Heart left ventricle (tissue), 16 donors: Measurements from ENCODE around the gene PCTP. TPM values are rescaled to one million over a fixed set of nuclear protein-coding genes. Genes with fewer than 3 reads are reported as not detected.

Source experiments
- ATAC-seq, 4 donors: fragments of 200-7000 bp; cut with Tn5 transposase; one replicate each; pipeline ENCODE4 v1.9.1; 2020 to 2022; ENCODE audit warnings: moderate library complexity in 4 of 4, mild to moderate bottlenecking in 3 of 4, moderate number of reproducible peaks in 1 of 4
- DNase-seq, 5 donors: peaks; one replicate each; pipeline ENCODE4 v3.0.0-alpha.2; 2020
- H3K27ac ChIP-seq, 12 donors: fragments of 200-600 bp; sonication (generic) in 4 of 12; one replicate each; pipeline versions ENCODE4 v1.5.0 to v1.8.0; 2016 to 2022; ENCODE audit warnings: mild to moderate bottlenecking in 2 of 12
- H3K27me3 ChIP-seq, 9 donors: fragments of 200-600 bp; sonication (generic) in 2 of 9; one replicate each; pipeline versions ENCODE4 v1.5.1 to v1.8.0; 2016 to 2022; ENCODE audit warnings: mild to moderate bottlenecking in 3 of 9
- H3K36me3 ChIP-seq, 9 donors: fragments of 200-600 bp; sonication (generic) in 2 of 9; one replicate each; pipeline versions ENCODE4 v1.5.0 to v1.8.0; 2018 to 2022; ENCODE audit warnings: mild to moderate bottlenecking in 2 of 9
- H3K4me1 ChIP-seq, 12 donors: fragments of 200-600 bp; sonication (generic) in 4 of 12; one replicate each; pipeline versions ENCODE4 v1.5.0 to v1.8.0; 2016 to 2022; ENCODE audit warnings: mild to moderate bottlenecking in 3 of 12
- H3K4me3 ChIP-seq, 12 donors: fragments of 200-600 bp; sonication (generic) in 4 of 12; one replicate each; pipeline versions ENCODE4 v1.5.0 to v1.8.0; 2017 to 2022; ENCODE audit warnings: mild to moderate bottlenecking in 9 of 12, moderate library complexity in 4 of 12
- H3K9me3 ChIP-seq, 12 donors: fragments of 200-600 bp; sonication (generic) in 4 of 12; one replicate each; pipeline versions ENCODE4 v1.5.0 to v1.8.0; 2016 to 2022; ENCODE audit warnings: mild to moderate bottlenecking in 1 of 12
- POLR2A ChIP-seq, 2 donors: fragments of 450-650 bp; IDR thresholded peaks; one replicate each; pipeline ENCODE4 v1.6.1; 2017; ENCODE audit warnings: antibody characterized with exemption in 2 of 2, mild to moderate bottlenecking in 2 of 2, moderate library complexity in 2 of 2
- WGBS, 4 donors: extraction: QIAGEN DNeasy Blood & Tissue Kit in 2 of 4; methylation state at CpG; one replicate each; pipeline versions ENCODE4 v1.1.5 to v1.1.7; 2013 to 2018; 5-methylcytosine and 5-hydroxymethylcytosine counted together
- intact Hi-C, 10 donors: fragments of 100-400 bp; cut with DNase I; formaldehyde crosslinking; loops; one replicate each; pipeline versions ENCODE4 v1.11.1 to v1.14.2; 2022
- polyA plus RNA-seq, 2 donors: library from polyadenylated mRNA; stranded (reverse); fragments of 200-250 nt; gene quantifications; one replicate each; pipeline ENCODE4 v1.2.3, GENCODE V29; 2013
- total RNA-seq, 9 donors: library from RNA; depleted of rRNA in 2 of 9; stranded (reverse); fragments of >200 nt in 2 of 9; fragmentation: NEBNext Ultra II Directional in 3 of 9; extraction: Animal tissue kit (Norgen Biotek cat#: 25700) in 3 of 9; gene quantifications; one replicate each; pipeline versions ENCODE4 v1.1.0 to v1.2.4, GENCODE V29; 2016 to 2023
- TF ChIP-seq, protein P1 (sequence below), 12 donors: fragments of 200-600 bp; sonication (generic) in 4 of 12; IDR thresholded peaks; one replicate each; pipeline versions ENCODE4 v1.5.0 to v1.8.0; 2018 to 2022; ENCODE audit warnings: antibody characterized with exemption in 12 of 12, mild to moderate bottlenecking in 5 of 12
- donor health status: ischemic (EF 13 %, LVEDD 7.1; RV severe dilation, severe dysfunction).
- donor health status: healthy with polysubstance abuse.
- donor health status: DM: no; HTN: yes; CAD: no.
- donor health status: DM: no; HTN: no; CAD: no.
- donor health status: ischemic (EF 25% LVEDD 6.9; RV normal size, moderate dysfunction).
- donor health status: ischemic (EF 25% LVEDD 5.7; RV mildly dilated, moderate dysfunction).
- donor health status: healthy.
- donor health status: DM: yes; HTN: yes; CAD: no.
- donor health status: ischemic (EF 35%, LVEDD 5.7; RV mildly dilated, moderate dysfunction).
- donor health status: nonischemic (EF 11% LVEDD 7.7; RV severe dilation, severe dysfunction).
- donor health status: DM: yes; HTN: yes; CAD: no.
- donor health status: PGD.
- donor health status: ischemic (EF 29% LVEDD 5.4; RV normal size, mild dysfunction).
- donor health status: nonischemic (EF 23%, LVEDD 6.1; RV moderate dilation, normal function).

The PCTP gene
- total and polyA plus RNA-seq, 11 donors, result 11.8 to 22.6 (median 18.6) TPM

DNA sequence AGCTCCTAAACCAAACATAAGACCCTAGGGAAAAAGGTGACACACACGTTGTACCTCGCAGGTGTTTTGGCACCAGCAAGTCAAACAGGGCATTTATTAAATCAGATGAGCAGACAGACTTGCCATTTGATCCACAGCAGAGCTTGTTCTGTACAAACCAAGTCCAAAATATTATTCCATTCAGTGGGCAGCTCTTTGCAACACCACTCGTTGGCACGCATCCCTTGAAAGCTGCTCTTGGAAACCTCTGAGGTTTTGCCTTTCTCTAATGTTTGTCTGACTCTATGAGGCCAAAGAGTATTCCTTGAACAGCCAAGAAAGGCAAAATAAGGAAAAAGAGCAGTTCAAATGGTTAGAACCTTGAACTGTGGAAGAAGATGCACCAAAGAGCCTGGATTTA, 40.9 kb upstream of the PCTP start:
- intact Hi-C loops, result loop anchor here in 2 of 10 donors (10.0 kb wide), 1 partner anchor 55 kb away; no protein-coding TSS in a partner anchor
- no peaks in the 10 kb centered on the region for H3K9me3 ChIP-seq
- H3K27ac ChIP-seq, result peak overlapping the region in 1 of 12 donors; percentile 19
- no peaks in the 10 kb centered on the region for H3K36me3 ChIP-seq
- no peak for TF ChIP-seq POLR2A (IDR thresholded peaks at IDR 0.05)
- TF ChIP-seq, protein P1, sequence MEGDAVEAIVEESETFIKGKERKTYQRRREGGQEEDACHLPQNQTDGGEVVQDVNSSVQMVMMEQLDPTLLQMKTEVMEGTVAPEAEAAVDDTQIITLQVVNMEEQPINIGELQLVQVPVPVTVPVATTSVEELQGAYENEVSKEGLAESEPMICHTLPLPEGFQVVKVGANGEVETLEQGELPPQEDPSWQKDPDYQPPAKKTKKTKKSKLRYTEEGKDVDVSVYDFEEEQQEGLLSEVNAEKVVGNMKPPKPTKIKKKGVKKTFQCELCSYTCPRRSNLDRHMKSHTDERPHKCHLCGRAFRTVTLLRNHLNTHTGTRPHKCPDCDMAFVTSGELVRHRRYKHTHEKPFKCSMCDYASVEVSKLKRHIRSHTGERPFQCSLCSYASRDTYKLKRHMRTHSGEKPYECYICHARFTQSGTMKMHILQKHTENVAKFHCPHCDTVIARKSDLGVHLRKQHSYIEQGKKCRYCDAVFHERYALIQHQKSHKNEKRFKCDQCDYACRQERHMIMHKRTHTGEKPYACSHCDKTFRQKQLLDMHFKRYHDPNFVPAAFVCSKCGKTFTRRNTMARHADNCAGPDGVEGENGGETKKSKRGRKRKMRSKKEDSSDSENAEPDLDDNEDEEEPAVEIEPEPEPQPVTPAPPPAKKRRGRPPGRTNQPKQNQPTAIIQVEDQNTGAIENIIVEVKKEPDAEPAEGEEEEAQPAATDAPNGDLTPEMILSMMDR (IDR thresholded peaks at IDR 0.05), result no peak
- 89 to 93% (median 91%) methylated on average over 4 of the region's 4 CpGs for WGBS, 4 donors
- ATAC-seq, result no peak
- DNase-seq, result no peak
- no peak overlapping the region for H3K4me3 ChIP-seq
- H3K27me3 ChIP-seq, result no peaks in the 10 kb centered on the region
- H3K4me1 ChIP-seq, result peaks cover 0 to 13% (median 4%) of the 10 kb centered on the region in 12 donors

DNA sequence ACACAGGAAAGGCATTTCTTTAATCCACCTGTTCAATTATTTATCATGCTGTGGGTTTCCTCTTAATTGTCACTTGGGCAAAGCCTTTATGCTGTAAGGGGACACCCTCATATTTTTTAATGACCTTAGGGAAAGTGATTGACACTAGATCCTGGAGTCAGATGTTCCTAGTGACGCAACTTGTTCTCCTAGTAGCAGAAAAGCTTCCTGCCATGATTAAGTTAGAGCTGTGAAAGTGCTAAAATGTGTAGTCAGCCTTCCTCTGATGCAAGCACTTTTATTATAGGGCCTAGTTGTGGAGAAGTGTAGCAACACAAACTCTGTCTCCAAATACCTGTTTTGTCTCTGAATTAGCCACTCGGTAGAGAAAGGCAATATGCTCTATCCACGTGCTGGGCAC, 40.4 kb upstream of the PCTP start:
- Histone ChIP-seq H3K36me3 (no peaks in the 10 kb centered on the region), H3K4me3 (no peak overlapping the region), H3K27ac (peak overlapping the region in 2 of 12 donors; percentile 19 to 36), H3K9me3 (no peaks in the 10 kb centered on the region), H3K4me1 (peaks cover 0 to 13% (median 4%) of the 10 kb centered on the region in 12 donors), H3K27me3 (no peaks in the 10 kb centered on the region)
- intact Hi-C loops, result loop anchor here in 2 of 10 donors (10.0 kb wide), 1 partner anchor 54 kb away; no protein-coding TSS in a partner anchor
- no peak for DNase-seq
- 81 to 88% (median 86%) methylated on average over 3 of the region's 3 CpGs for WGBS, 4 donors
- ATAC-seq, result peak in 2 of 4 donors; percentile 28 to 46
- TF ChIP-seq, protein P1 (IDR thresholded peaks at IDR 0.05), result no peak
- no peak for TF ChIP-seq POLR2A (IDR thresholded peaks at IDR 0.05)

DNA sequence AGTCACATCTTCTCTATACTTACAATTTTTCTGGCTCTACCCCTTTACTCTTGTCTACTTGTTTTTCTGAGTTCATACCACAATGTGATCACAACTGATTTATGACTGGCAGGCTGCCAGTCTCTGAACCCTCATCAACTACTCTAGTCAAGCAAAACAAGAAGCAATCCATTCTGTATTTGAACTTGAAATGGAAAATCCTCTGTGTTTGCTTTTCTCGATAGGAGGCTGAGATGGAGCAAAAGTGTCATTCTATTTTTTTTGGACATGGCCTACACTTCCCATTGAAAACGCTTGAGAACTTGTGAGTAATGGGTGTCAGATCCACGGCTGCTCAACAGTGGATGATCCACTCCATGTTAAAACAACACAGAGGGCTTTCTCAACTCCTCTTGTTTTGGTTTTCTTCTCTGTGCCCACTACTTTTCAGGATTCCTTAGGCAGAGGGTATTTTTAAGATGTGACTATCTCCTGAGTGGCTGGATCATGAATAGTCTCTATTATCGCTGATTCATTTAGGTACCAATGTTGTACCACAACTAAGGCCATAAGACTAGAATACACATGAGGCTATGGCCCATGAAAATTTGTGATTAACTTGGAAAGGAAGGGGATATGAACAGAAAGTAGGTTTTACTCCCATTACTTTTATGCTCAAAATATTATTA, 39.9 kb upstream of the PCTP start:
- H3K9me3 ChIP-seq, result no peaks in the 10 kb centered on the region
- no peaks in the 10 kb centered on the region for H3K36me3 ChIP-seq
- H3K27me3 ChIP-seq, result no peaks in the 10 kb centered on the region
- TF ChIP-seq, protein P1 (IDR thresholded peaks at IDR 0.05), result no peak
- no peak for TF ChIP-seq POLR2A (IDR thresholded peaks at IDR 0.05)
- WGBS, 4 donors, result 83 to 89% (median 84%) methylated on average over 4 of the region's 4 CpGs
- ATAC-seq (peak in 1 of 4 donors; percentile 59), DNase-seq (no peak)
- intact Hi-C loops, result loop anchor here in 2 of 10 donors (10.0 kb wide), 1 partner anchor 54 kb away; no protein-coding TSS in a partner anchor
- no peak overlapping the region for H3K4me3 ChIP-seq
- peak overlapping the region in 2 of 12 donors; percentile 13 to 36 for H3K27ac ChIP-seq
- peaks cover 0 to 13% (median 4%) of the 10 kb centered on the region in 12 donors for H3K4me1 ChIP-seq

DNA sequence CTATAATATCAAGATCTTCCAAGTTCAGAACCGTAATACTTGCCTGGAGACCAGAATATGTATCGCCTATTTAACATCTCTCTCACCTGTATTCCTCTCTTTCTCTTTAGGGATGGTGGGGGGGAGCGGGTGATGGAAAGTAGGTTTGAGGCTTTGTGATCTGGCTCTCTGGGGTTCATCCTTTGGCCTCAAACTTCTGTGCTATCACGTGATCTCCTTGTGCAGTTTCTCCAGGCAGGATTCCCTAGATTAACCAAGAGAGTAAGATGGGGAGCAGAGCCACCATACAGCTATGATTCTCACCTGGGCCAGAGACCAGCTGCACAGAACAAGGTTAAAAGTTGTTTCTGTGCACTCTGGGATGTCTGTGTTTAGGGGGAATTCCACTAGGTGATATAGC, 33.4 kb upstream of the PCTP start:
- Histone ChIP-seq H3K27ac (no peak overlapping the region), H3K9me3 (no peaks in the 10 kb centered on the region), H3K27me3 (no peaks in the 10 kb centered on the region), H3K4me3 (no peak overlapping the region), H3K4me1 (peaks cover 0 to 7% (median under 1%) of the 10 kb centered on the region in 12 donors), H3K36me3 (peaks cover 0 to 13% (median 0%) of the 10 kb centered on the region in 9 donors)
- ATAC-seq (no peak), DNase-seq (no peak)
- TF ChIP-seq, protein P1 (IDR thresholded peaks at IDR 0.05), result no peak
- TF ChIP-seq POLR2A (IDR thresholded peaks at IDR 0.05), result no peak
- 81 to 92% (median 91%) methylated on average over 4 of the region's 4 CpGs for WGBS, 4 donors
- intact Hi-C loops, result loop anchor here in 7 of 10 donors (5.0 to 10.0 kb wide), 5 partner anchors 47 to 190 kb away; no protein-coding TSS in a partner anchor
